COLO668 (cell line): ENCODE results near the gene PAPPA2.

Source experiments
- DNase-seq: peaks from one replicate; lab custom pipeline; 2025; ENCODE audit not compliant: unreplicated experiment; lab: John Stamatoyannopoulos, UW

PAPPA2 gene

GRCh38 chr1:176691251-176692228 lies 228.6 kb downstream of the PAPPA2 start:
- peak; percentile 63 for DNase-seq

DNA sequence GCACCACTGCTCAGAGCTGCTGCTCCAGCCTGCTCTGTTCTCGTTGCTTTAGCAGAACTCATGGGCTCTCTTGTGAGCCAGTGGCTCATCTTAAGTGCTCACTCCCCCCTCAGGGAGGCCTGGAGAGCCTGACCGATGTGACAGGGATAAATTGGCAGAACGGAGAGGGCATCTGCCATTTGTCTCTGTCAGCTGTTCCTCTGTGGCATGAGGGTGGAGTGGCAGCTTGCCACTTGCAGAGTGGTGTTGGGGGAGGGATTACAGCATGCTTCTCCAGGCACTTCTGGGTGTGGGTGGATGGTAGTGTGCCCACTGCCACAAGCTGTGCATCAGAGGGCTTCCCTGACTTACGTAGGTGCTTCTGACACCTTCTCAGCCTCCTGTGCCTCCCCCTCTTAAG lies 229.5 kb downstream of the PAPPA2 start:
- no peak for DNase-seq

DNA sequence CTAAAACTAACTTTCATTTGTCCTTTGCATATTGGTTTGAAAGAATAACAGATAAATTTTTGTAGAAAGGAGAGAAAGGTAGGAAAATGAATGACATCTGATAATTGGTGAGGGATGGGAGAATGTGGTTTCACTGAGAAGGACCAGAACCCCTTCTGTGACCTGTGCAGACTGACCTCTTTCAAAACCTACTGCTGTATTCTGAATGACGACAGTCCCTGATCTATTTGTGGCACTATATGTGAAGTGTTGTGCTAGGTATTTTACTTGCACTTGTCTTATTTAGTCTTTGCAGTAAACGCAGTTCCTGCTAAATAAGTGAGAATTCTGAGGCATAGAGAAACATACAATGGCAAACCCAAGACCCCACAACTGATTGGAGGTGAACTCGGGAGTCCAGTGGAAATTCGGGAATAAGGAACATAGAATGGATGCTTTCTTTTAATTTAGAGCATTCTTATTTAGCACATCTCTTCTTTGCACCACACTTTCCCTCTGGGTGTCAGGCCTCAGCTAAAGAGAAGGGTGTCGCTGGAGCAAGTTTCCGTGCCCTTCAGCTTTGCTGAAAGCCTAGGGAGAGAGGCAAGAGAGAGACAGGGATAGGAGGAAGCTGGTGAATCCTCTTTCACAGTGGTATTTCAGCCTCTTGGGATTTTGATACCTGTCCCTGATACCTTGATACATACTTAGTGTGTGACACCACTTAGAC lies 230.2 kb downstream of the PAPPA2 start:
- no peak for DNase-seq

DNA sequence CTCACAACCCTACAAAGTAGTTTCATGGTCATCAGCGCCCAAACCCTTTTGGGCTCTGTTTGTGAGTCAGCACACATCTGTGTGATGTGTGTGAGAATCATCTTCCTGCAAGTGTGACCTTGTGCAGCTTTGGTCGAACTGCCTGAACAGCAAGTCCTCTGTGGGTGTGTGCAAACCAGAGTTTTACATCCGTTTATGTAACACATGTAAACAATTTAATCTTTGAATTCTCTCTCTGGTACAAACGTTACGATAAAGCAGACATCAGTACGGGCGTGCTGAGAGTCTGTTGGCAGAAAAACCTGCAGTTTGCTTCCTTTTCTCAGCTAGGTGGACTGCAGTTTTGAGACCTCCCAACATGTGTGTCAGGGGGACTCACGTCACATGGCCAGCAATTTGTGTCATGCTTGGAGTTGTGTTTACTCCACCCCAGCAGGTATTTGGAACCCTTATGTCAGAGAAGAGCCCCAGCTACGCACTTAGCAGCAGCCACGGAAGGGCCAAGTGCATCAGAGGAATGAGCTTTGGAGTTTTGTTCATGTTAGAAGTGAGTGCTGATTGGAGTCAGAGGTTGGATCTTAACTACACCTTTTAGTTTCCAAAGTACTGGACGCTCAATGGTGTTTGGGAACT lies 230.8 kb downstream of the PAPPA2 start:
- DNase-seq = no peak

DNA sequence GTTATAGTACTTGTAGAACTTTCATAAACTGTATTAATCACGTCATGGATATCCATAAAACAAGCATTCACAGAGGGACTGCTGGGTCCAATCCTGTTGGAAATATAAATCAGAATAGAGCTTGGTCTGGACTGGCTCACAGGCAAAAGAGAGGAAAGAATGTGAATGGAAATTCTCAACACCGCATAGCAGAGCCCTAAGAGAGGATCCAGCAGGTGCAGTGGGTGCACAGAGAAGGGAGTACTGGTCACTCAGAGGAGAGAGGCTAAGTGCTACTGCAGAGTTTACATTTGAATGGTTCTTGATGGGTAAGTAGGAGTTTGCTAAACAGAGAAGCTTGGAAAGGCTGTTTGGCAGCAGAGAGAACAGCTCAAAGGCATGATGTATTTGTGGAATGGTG lies 231.7 kb downstream of the PAPPA2 start:
- no peak for DNase-seq

- DNase-seq = peak; percentile 93
Observed at GRCh38 chr1:176696109-176696508, 233.1 kb downstream of the PAPPA2 start.

DNA sequence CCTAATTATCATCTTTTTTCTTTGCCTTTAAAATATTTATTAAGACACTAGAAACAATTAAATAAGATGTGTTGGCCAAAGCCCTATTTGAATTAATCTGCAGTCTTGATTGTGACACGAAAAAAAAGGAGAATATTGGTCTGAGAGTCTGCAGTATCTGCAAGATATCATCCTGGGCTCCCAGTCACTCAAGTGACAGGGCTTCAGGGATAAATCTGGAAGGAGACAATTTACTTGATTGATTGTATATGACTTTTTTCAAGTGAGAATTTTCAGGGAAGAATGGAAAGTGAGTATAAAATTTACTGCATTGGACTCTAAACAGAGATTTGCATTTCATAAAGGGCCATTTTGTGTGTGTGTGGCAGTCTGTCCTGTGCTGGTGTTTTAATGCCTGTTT lies 233.7 kb downstream of the PAPPA2 start:
- no peak for DNase-seq

- no peak for DNase-seq
Observed at GRCh38 chr1:176699821-176700220, 236.8 kb downstream of the PAPPA2 start.

GRCh38 chr1:176701151-176701866 lies 238.3 kb downstream of the PAPPA2 start:
- DNase-seq = no peak

DNA sequence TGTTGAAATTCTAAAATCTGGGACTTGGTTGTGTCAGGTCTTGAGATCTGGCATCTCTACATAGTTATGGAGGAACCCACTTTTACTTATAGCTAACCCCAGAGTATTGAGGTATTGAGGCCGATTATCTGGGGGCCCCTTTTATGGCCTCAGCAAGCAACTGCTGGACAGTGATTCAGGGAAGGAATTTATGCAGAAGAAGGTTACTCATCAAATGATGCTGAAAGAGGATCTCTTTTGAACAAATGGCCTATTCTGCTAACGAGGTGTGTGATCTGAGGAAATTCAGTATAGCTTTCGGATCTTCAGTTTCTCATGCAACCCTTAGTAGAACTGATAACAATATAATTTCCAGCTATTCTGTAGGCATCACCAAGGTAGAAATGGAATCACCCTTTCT lies 239.9 kb downstream of the PAPPA2 start:
- no peak for DNase-seq

DNA sequence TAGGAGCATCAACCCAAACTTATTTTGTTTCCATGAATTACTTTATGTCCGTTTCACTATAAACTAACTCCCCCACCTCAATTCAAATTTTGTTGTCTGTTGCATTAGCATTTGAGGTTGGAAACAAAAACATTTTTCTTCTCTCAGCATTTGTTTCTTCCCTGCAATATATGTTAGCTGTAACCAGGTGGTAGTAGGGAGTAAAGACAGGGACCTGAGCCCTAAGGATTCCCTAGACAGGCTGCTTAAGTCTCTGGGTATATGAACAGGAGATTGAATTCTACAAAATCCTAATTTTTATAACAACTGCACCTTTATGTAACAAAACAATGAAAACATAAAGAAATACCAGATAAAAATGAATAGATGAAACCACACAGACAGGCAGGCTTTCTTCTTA lies 242.6 kb downstream of the PAPPA2 start:
- DNase-seq = no peak

DNA sequence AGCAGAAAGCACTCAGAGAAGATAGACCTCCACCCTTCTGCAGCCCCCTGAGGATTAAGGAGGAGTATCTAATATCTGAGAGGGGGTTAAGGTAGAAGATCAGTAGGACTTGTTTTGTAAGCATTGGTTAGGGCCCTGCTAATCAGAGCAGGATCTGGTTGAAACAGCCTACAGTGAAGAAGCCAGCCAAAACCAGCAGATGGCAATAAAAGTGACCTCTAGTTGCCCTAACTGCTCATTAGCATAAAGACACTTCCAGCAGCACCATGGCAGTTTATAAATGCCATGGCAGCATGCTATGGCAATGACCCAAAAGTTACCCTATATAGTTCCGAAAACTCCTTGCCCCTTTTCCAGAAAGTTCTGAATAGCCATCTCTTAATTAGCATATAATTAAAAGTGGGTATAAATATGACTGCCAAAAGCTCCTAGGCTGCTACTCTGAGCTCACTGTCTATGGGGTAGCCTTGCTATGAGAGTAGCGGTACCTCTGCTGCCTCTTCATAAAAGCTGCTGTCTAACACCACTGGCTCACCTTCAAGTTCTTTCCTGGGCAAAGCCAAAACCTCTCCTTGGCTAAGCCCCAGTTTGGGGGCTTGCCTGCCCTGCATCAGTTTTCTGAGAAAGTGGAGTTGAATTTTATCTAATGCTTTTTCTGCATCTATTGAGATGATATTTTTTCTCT lies 254.2 kb downstream of the PAPPA2 start:
- no peak for DNase-seq

- no peak for DNase-seq
Observed at GRCh38 chr1:176719447-176719846, 256.5 kb downstream of the PAPPA2 start.

DNA sequence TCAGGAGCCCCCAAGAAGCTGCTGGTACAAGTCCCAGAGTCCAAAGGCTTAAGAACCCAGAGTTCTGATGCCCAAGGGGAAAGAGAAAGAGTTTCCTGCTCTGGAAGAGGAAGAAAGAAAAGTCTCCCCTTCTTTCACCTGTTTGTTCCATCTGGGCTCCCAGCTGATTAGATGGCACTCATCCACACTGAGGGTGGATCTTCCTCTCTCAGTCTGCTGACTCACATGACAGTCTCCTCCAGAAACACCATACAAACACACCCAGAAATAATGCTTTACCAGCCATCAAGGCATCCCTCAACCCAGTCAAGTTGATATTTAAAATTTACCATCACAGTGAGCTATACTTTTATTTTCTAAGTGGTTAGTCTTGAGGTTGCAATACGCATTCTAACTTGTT lies 257.9 kb downstream of the PAPPA2 start:
- no peak for DNase-seq

- no peak for DNase-seq
Observed at GRCh38 chr1:176733661-176734060, 270.7 kb downstream of the PAPPA2 start.

DNA sequence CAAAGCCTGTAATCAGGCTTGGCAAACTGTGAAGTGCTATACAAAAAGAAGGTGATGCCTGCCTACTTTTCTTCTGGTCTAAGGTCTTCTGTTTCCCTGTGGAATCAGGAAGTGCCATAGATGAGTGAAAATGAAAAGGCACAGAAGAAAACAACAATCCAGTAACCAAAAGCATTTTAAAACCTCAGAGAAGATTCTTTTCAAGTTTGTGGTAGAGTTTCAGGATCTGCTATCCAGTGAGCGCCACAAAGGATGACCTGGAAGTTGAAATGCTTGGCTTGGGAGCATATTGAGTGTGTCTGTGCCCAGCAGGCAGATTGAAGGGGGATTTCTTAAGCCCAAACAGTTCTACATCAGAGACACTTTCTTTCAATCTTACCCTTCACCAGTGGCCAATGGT lies 272.2 kb downstream of the PAPPA2 start:
- DNase-seq = no peak

GRCh38 chr1:176736015-176736414 lies 273.0 kb downstream of the PAPPA2 start:
- no peak for DNase-seq

DNA sequence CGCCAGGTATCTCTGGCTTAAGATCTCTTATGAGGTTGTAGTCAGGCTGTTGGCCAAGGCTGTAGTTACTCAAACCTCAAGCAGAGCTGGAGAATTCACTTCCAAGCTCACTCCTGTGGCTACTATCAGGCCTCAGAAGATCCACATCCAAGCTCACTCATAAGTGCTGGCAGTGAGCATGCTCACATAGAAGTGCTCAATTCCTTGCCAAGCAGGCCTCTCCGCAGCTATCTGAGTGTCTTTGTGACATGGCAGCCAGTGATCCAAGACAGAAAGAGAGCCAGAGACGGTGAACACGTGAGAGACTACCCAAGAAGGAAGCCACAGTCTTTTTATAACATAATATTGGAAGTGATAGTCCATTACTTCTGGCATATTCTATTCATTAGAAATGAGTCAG lies 278.2 kb downstream of the PAPPA2 start:
- no peak for DNase-seq

DNA sequence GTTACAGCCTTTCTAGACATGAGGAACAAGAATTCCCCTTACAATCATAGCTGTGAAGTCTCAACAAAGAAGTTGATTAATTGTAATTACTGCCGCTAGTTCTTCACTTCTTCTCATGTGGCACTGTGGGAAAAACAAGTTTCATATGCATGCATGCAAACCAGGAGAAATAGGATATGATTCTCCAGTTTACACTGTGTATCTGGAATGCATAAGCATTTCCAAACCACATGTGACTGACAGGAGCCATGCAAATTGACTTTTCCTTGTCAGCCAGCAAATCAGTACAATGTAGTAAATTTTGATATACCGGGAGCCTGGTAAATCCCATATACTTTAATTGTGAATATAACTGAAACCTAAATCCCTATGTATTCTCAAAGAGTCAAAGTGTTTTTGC lies 279.3 kb downstream of the PAPPA2 start:
- DNase-seq = no peak

DNA sequence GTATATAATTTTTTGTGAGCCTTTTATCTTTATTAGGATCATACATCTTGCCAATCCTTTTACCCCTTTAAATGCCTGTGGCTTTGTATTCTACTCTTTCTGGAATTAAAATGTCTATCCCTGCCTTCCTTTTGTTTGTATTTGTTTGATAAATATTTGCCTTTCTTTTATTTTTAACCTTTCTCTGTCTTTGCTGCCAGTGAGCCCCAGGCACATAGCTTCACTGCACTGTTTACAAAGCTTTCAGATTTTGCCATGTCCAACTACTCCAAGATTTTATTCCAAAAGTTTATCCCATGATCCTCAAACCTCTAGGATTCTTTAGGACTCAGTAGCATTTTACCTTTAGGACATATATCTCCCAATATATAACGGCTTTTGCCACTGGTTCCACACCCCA lies 281.2 kb downstream of the PAPPA2 start:
- no peak for DNase-seq

GRCh38 chr1:176745945-176746344 lies 283.0 kb downstream of the PAPPA2 start:
- no peak for DNase-seq
